Measurements from ENCODE around the gene CAMKK1. TPM values are rescaled to one million over a fixed set of nuclear protein-coding genes. Genes with fewer than 3 reads are reported as not detected.

The CAMKK1 gene
- polyA plus RNA-seq (2013, experiment 1 of 2): 1.3 TPM
- polyA plus RNA-seq (2013, experiment 2 of 2): 1.4 TPM

DNA sequence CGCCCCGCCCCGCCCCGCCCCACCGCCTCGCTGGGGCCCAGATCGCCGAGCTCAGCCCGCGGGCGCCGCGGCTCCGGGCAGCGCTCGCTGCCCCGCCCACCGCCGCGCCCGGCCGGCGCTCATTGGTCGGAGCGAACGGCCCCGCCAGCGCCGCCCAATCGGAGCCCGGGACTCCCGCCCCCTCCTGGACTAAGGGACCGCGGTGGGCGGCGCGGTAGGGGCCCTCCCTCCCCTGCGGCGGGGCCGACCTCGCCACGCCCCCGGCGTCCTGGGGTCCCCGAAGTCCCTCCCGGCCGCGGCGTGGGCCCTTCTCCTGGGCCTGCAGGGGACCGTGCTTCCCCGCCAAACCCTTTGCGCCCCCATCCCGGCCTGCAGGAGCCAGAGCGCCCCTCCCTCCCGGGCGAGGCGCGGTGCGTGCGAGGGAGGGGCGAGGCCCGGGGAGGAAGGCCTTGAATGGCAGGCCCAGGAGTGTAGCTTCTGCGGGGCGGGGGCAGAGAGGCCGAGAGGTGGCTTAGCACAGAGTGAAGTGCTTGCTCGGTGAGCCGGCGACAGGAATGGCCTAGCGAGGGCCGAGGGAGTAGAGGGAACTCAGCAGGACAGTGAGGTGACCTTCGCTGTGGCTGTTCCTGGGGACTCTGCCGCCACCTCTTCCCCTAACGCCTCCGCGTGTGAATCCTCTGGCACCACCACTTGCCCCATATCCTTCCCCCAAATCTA is at the start of gene CAMKK1:
Gene CAMKK1, minus strand, starts transcription at position 51 of the 717 bp plus-strand sequence. CDS start 7,366 bp downstream, outside the sequence.
- peak; percentile 95 for DNase-seq
- no peaks in the 10 kb centered on the region for H3K36me3 ChIP-seq (ENCODE audit: control insufficient read depth, insufficient read depth, low read length)
- no peak within 1 kb of the TSS for H4K5ac ChIP-seq (ENCODE audit: low read length)
- H3K18ac ChIP-seq (ENCODE audit: low read length): peak within 1 kb of the TSS; percentile 46
- no peak within 1 kb of the TSS for H3K4ac ChIP-seq (ENCODE audit: low read depth, low read length)
- no CpG with 5 or more reads among the region's 75 CpGs for WGBS (ENCODE audit: extremely low coverage, insufficient coverage, low lambda C conversion rate)
- H3K4me1 ChIP-seq (ENCODE audit: control insufficient read depth, low read depth, low read length): peaks cover 8% of the 10 kb centered on the region
- peak within 1 kb of the TSS; percentile 46 for H3K27ac ChIP-seq (ENCODE audit: low read depth, low read length)
- no peaks in the 10 kb centered on the region for H3K79me2 ChIP-seq (ENCODE audit: control insufficient read depth, insufficient read depth, low read length)
- H3K79me1 ChIP-seq (ENCODE audit: low read length): no peaks in the 10 kb centered on the region
- H3K56ac ChIP-seq (ENCODE audit: low read length): peak within 1 kb of the TSS; percentile 95
- peak within 1 kb of the TSS; percentile 79 for H3K4me2 ChIP-seq (ENCODE audit: low read length)
- peak within 1 kb of the TSS; percentile 56 for H3K4me3 ChIP-seq (ENCODE audit: low read length)
- no peak within 1 kb of the TSS for H4K8ac ChIP-seq (ENCODE audit: low read depth, low read length)
- H3K9ac ChIP-seq (ENCODE audit: low read length): peak within 1 kb of the TSS; percentile 78
- peak within 1 kb of the TSS; percentile 59 for H3K23ac ChIP-seq (ENCODE audit: low read length)
- H2BK120ac ChIP-seq (ENCODE audit: low read depth, low read length): no peak within 1 kb of the TSS
- H2BK5ac ChIP-seq (ENCODE audit: low read length): peak within 1 kb of the TSS; percentile 20
- no peaks in the 10 kb centered on the region for H3K27me3 ChIP-seq (ENCODE audit: insufficient read depth, low read length, poor library complexity)
- peak within 1 kb of the TSS; percentile 93 for H2AK5ac ChIP-seq (ENCODE audit: low read length)
- H2BK15ac ChIP-seq (replicated peaks; ENCODE audit: low read depth): no peak within 1 kb of the TSS

- Histone ChIP-seq H2BK15ac (replicated peaks; ENCODE audit: low read depth) (no peak overlapping the region), H3K4me2 (ENCODE audit: low read length) (no peak overlapping the region), H4K5ac (ENCODE audit: low read length) (no peak overlapping the region), H3K79me1 (ENCODE audit: low read length) (no peaks in the 10 kb centered on the region), H3K4me1 (ENCODE audit: control insufficient read depth, low read depth, low read length) (peaks cover 2% of the 10 kb centered on the region), H3K4me3 (ENCODE audit: low read length) (no peak overlapping the region), H3K79me2 (ENCODE audit: control insufficient read depth, insufficient read depth, low read length) (no peaks in the 10 kb centered on the region), H3K36me3 (ENCODE audit: control insufficient read depth, insufficient read depth, low read length) (no peaks in the 10 kb centered on the region), H3K4ac (ENCODE audit: low read depth, low read length) (no peak overlapping the region), H3K56ac (ENCODE audit: low read length) (no peak overlapping the region), H2BK120ac (ENCODE audit: low read depth, low read length) (no peak overlapping the region), H3K27ac (ENCODE audit: low read depth, low read length) (no peak overlapping the region), H3K18ac (ENCODE audit: low read length) (no peak overlapping the region), H2BK5ac (ENCODE audit: low read length) (no peak overlapping the region), H4K8ac (ENCODE audit: low read depth, low read length) (no peak overlapping the region), H3K27me3 (ENCODE audit: insufficient read depth, low read length, poor library complexity) (no peaks in the 10 kb centered on the region), H3K23ac (ENCODE audit: low read length) (no peak overlapping the region), H3K9ac (ENCODE audit: low read length) (no peak overlapping the region), H2AK5ac (ENCODE audit: low read length) (no peak overlapping the region)
- no peak for DNase-seq
- no CpG with 5 or more reads among the region's 48 CpGs for WGBS (ENCODE audit: extremely low coverage, insufficient coverage, low lambda C conversion rate)
Measured at GRCh38 chr17:3940965-3941698, 48.3 kb upstream of the CAMKK1 start.

GRCh38 chr17:3937359-3937758 is 44.5 kb upstream of the CAMKK1 start:
- Histone ChIP-seq H3K18ac (ENCODE audit: low read length) (no peak overlapping the region), H4K5ac (ENCODE audit: low read length) (no peak overlapping the region), H2BK15ac (replicated peaks; ENCODE audit: low read depth) (no peak overlapping the region)

GRCh38 chr17:3935825-3936355 is 43.0 kb upstream of the CAMKK1 start:
- Histone ChIP-seq H3K36me3 (ENCODE audit: control insufficient read depth, insufficient read depth, low read length) (no peaks in the 10 kb centered on the region), H3K79me1 (ENCODE audit: low read length) (no peaks in the 10 kb centered on the region), H2BK120ac (ENCODE audit: low read depth, low read length) (no peak overlapping the region), H3K27me3 (ENCODE audit: insufficient read depth, low read length, poor library complexity) (no peaks in the 10 kb centered on the region), H2AK5ac (ENCODE audit: low read length) (no peak overlapping the region), H2BK15ac (replicated peaks; ENCODE audit: low read depth) (no peak overlapping the region), H4K5ac (ENCODE audit: low read length) (no peak overlapping the region), H3K23ac (ENCODE audit: low read length) (no peak overlapping the region), H3K4me1 (ENCODE audit: control insufficient read depth, low read depth, low read length) (no peaks in the 10 kb centered on the region), H3K4me2 (ENCODE audit: low read length) (no peak overlapping the region), H3K27ac (ENCODE audit: low read depth, low read length) (no peak overlapping the region), H2BK5ac (ENCODE audit: low read length) (no peak overlapping the region), H3K18ac (ENCODE audit: low read length) (no peak overlapping the region), H3K9ac (ENCODE audit: low read length) (no peak overlapping the region), H4K8ac (ENCODE audit: low read depth, low read length) (no peak overlapping the region), H3K4me3 (ENCODE audit: low read length) (no peak overlapping the region), H3K56ac (ENCODE audit: low read length) (no peak overlapping the region), H3K79me2 (ENCODE audit: control insufficient read depth, insufficient read depth, low read length) (no peaks in the 10 kb centered on the region), H3K4ac (ENCODE audit: low read depth, low read length) (no peak overlapping the region)
- no peak for DNase-seq
- WGBS (ENCODE audit: extremely low coverage, insufficient coverage, low lambda C conversion rate): no CpG with 5 or more reads among the region's 9 CpGs

More at GRCh38 chr17:3937359-3937758, 44.5 kb upstream of the CAMKK1 start:
- Histone ChIP-seq H2AK5ac (ENCODE audit: low read length) (no peak overlapping the region), H3K23ac (ENCODE audit: low read length) (no peak overlapping the region), H3K4me3 (ENCODE audit: low read length) (no peak overlapping the region), H2BK120ac (ENCODE audit: low read depth, low read length) (no peak overlapping the region), H3K4ac (ENCODE audit: low read depth, low read length) (no peak overlapping the region), H3K56ac (ENCODE audit: low read length) (no peak overlapping the region), H3K36me3 (ENCODE audit: control insufficient read depth, insufficient read depth, low read length) (no peaks in the 10 kb centered on the region), H3K9ac (ENCODE audit: low read length) (no peak overlapping the region), H3K4me1 (ENCODE audit: control insufficient read depth, low read depth, low read length) (no peaks in the 10 kb centered on the region), H3K79me2 (ENCODE audit: control insufficient read depth, insufficient read depth, low read length) (no peaks in the 10 kb centered on the region), H3K27me3 (ENCODE audit: insufficient read depth, low read length, poor library complexity) (no peaks in the 10 kb centered on the region), H3K79me1 (ENCODE audit: low read length) (no peaks in the 10 kb centered on the region), H2BK5ac (ENCODE audit: low read length) (no peak overlapping the region), H3K27ac (ENCODE audit: low read depth, low read length) (no peak overlapping the region), H3K4me2 (ENCODE audit: low read length) (no peak overlapping the region), H4K8ac (ENCODE audit: low read depth, low read length) (no peak overlapping the region)
- DNase-seq: no peak
- WGBS (ENCODE audit: extremely low coverage, insufficient coverage, low lambda C conversion rate): no CpG with 5 or more reads among the region's 17 CpGs

DNA sequence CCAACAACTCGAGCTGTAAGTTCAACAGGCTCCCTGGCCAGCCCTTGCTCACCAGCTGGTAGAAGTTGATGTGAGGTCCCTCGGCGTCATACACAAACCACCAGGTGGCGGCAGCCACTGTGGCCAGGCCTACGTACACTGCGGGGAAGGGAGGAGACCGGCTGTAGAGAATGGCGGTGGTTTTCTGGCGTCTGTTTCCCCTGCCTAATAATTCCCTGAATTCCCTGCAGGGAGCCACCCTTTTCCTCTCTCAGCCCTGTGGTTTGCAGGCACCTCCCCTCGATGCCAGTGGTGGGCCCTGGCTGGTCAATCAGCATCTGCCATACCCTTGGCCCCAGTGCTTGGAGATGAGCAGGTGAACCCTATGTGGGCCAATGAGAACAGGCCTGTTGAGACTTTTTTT is 42.3 kb upstream of the CAMKK1 start:
- Histone ChIP-seq H3K56ac (ENCODE audit: low read length) (no peak overlapping the region), H3K4ac (ENCODE audit: low read depth, low read length) (no peak overlapping the region), H3K4me2 (ENCODE audit: low read length) (no peak overlapping the region), H2AK5ac (ENCODE audit: low read length) (no peak overlapping the region), H3K4me3 (ENCODE audit: low read length) (no peak overlapping the region), H2BK120ac (ENCODE audit: low read depth, low read length) (no peak overlapping the region), H3K27ac (ENCODE audit: low read depth, low read length) (no peak overlapping the region), H2BK15ac (replicated peaks; ENCODE audit: low read depth) (no peak overlapping the region), H3K27me3 (ENCODE audit: insufficient read depth, low read length, poor library complexity) (no peaks in the 10 kb centered on the region), H4K8ac (ENCODE audit: low read depth, low read length) (no peak overlapping the region), H3K36me3 (ENCODE audit: control insufficient read depth, insufficient read depth, low read length) (no peaks in the 10 kb centered on the region), H3K23ac (ENCODE audit: low read length) (no peak overlapping the region), H4K5ac (ENCODE audit: low read length) (no peak overlapping the region), H3K79me1 (ENCODE audit: low read length) (no peaks in the 10 kb centered on the region), H3K79me2 (ENCODE audit: control insufficient read depth, insufficient read depth, low read length) (no peaks in the 10 kb centered on the region), H2BK5ac (ENCODE audit: low read length) (no peak overlapping the region), H3K18ac (ENCODE audit: low read length) (no peak overlapping the region), H3K4me1 (ENCODE audit: control insufficient read depth, low read depth, low read length) (no peaks in the 10 kb centered on the region), H3K9ac (ENCODE audit: low read length) (no peak overlapping the region)
- WGBS (ENCODE audit: extremely low coverage, insufficient coverage, low lambda C conversion rate): no CpG with 5 or more reads among the region's 10 CpGs
- peak; percentile 89 for DNase-seq

All from mesendoderm (in vitro differentiated cells).